ENCODE results near the gene TELO2.

DNA sequence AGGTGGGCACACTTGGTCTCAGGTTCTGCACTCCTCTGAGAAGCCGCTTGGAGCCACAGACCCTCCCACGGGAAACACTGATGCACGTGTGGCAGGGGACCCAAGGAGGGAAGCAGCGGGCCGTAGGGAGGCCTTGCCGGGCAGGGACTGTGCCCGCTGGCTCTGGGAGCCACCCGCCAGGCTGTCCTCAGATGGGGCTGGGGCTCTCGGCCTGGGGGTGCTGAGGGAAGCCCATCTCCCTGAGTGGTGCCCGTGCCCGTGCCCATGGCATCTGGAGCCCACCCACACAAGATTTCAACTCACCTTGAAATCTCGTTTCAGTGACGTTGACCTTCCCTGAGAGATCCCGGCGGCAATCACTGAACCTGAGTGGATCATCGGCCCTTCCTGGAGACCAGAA, 36.2 kb upstream of the TELO2 start:
- TF ChIP-seq, protein P1, sequence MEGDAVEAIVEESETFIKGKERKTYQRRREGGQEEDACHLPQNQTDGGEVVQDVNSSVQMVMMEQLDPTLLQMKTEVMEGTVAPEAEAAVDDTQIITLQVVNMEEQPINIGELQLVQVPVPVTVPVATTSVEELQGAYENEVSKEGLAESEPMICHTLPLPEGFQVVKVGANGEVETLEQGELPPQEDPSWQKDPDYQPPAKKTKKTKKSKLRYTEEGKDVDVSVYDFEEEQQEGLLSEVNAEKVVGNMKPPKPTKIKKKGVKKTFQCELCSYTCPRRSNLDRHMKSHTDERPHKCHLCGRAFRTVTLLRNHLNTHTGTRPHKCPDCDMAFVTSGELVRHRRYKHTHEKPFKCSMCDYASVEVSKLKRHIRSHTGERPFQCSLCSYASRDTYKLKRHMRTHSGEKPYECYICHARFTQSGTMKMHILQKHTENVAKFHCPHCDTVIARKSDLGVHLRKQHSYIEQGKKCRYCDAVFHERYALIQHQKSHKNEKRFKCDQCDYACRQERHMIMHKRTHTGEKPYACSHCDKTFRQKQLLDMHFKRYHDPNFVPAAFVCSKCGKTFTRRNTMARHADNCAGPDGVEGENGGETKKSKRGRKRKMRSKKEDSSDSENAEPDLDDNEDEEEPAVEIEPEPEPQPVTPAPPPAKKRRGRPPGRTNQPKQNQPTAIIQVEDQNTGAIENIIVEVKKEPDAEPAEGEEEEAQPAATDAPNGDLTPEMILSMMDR (IDR thresholded peaks at IDR 0.05; ENCODE audit: extremely low read depth in 1 of 2, insufficient read depth in 1 of 2, low read depth in 1 of 2, low read length in 2 of 2): no peak
- no peak for TF ChIP-seq EZH2 (IDR thresholded peaks at IDR 0.05; ENCODE audit: borderline replicate concordance, low read depth, low read length, severe bottlenecking)
- TF ChIP-seq POLR2A (IDR thresholded peaks at IDR 0.05; ENCODE audit: low read depth, low read length): no peak

Data from endothelial cell of umbilical vein (primary cell).